Kidney epithelial cell (primary cell): ENCODE measurements around the gene BCL7A. TPM values are rescaled to one million over a fixed set of nuclear protein-coding genes. Genes with fewer than 3 reads are reported as not detected.

Experiments
- DNase-seq: peaks from one replicate; pipeline ENCODE4 v3.0.0-alpha.2; 2010; ENCODE audit warnings: low read depth
- H3K27me3 ChIP-seq: 2 replicates; pipeline ENCODE4 v1.6.0; 2011; ENCODE audit warnings: low read length; ENCODE audit not compliant: control insufficient read depth, insufficient read depth
- H3K36me3 ChIP-seq: 2 replicates; pipeline ENCODE4 v1.5.1; 2011; ENCODE audit warnings: low read length; ENCODE audit not compliant: control insufficient read depth, insufficient read depth
- H3K4me3 ChIP-seq: 2 replicates; pipeline ENCODE4 v1.5.1; 2011; ENCODE audit warnings: low read depth, mild to moderate bottlenecking, control low read depth, low read length
- total RNA-seq: library from RNA; depleted of rRNA; stranded (reverse); fragments of >200 nt; gene quantifications from 2 replicates; pipeline ENCODE4 v1.2.3, GENCODE V29; 2015
- TF ChIP-seq, protein P1 (sequence below): IDR thresholded peaks from 2 replicates; pipeline ENCODE4 v1.5.1; 2011; ENCODE audit warnings: mild to moderate bottlenecking, moderate library complexity, low read length, control low read depth, inconsistent platforms; ENCODE audit not compliant: insufficient read depth, poor library complexity, severe bottlenecking

BCL7A gene
- total RNA-seq, 1 donor from 2014 or later: 23.8 TPM

GRCh38 chr12:122045262-122045661, 23.6 kb downstream of the BCL7A start:
- H3K4me3 ChIP-seq: no peak overlapping the region
- peaks cover 2% of the 10 kb centered on the region for H3K36me3 ChIP-seq
- TF ChIP-seq, protein P1, sequence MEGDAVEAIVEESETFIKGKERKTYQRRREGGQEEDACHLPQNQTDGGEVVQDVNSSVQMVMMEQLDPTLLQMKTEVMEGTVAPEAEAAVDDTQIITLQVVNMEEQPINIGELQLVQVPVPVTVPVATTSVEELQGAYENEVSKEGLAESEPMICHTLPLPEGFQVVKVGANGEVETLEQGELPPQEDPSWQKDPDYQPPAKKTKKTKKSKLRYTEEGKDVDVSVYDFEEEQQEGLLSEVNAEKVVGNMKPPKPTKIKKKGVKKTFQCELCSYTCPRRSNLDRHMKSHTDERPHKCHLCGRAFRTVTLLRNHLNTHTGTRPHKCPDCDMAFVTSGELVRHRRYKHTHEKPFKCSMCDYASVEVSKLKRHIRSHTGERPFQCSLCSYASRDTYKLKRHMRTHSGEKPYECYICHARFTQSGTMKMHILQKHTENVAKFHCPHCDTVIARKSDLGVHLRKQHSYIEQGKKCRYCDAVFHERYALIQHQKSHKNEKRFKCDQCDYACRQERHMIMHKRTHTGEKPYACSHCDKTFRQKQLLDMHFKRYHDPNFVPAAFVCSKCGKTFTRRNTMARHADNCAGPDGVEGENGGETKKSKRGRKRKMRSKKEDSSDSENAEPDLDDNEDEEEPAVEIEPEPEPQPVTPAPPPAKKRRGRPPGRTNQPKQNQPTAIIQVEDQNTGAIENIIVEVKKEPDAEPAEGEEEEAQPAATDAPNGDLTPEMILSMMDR: no peak
- H3K27me3 ChIP-seq: no peaks in the 10 kb centered on the region
- DNase-seq: no peak

DNA sequence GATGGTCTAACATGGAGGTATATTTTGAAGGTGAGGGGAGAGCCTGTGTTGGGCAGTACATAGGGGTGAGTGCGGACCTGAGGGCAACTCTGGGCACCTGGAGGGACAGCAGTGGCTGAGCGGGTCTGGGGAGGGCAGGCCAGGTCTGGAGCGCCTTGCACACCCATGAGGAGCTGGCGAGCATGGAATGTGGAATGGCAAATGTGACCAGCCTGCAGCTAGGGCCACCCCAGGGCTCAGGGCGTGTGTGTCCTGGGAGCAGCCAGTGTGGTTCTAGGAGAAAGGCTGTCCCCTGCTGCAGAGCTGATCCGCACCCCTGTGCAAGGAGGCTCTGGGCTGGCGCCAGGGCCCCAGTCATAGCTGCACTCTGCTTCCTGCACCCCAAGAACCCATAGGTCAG, 24.5 kb downstream of the BCL7A start:
- peaks cover 2% of the 10 kb centered on the region for H3K36me3 ChIP-seq
- no peaks in the 10 kb centered on the region for H3K27me3 ChIP-seq
- TF ChIP-seq, protein P1: no peak
- DNase-seq: no peak
- no peak overlapping the region for H3K4me3 ChIP-seq

DNA sequence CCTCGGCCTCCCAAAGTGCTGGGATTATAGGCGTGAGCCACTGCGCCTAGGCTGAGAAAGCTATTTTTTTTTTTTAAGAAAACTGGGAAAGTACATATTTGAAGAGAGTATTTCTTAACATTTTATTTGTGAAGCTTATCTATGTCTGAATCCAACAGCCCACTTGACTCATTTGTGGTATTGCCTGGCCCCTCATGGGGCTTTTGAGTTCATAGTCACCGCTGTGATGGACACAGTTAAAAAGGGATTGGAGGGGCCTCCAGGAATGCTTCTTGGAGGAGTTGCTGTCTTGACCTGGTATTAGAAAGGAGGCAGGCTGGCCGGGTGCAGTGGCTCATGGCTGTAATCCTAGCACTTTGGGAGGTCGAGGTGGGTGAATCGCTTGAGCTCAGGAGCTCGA, 26.5 kb downstream of the BCL7A start:
- TF ChIP-seq, protein P1: no peak
- Histone ChIP-seq H3K27me3 (no peaks in the 10 kb centered on the region), H3K36me3 (peaks cover 2% of the 10 kb centered on the region), H3K4me3 (no peak overlapping the region)
- DNase-seq: no peak

- peaks cover 2% of the 10 kb centered on the region for H3K36me3 ChIP-seq
- no peak for DNase-seq
- no peaks in the 10 kb centered on the region for H3K27me3 ChIP-seq
- TF ChIP-seq, protein P1: no peak
- no peak overlapping the region for H3K4me3 ChIP-seq
These were observed 28.1 kb downstream of the BCL7A start for GRCh38 chr12:122049827-122050226.

GRCh38 chr12:122050706-122051105, 29.0 kb downstream of the BCL7A start:
- no peak overlapping the region for H3K4me3 ChIP-seq
- no peak for DNase-seq
- TF ChIP-seq, protein P1: no peak
- peaks cover 2% of the 10 kb centered on the region for H3K36me3 ChIP-seq
- no peaks in the 10 kb centered on the region for H3K27me3 ChIP-seq

DNA sequence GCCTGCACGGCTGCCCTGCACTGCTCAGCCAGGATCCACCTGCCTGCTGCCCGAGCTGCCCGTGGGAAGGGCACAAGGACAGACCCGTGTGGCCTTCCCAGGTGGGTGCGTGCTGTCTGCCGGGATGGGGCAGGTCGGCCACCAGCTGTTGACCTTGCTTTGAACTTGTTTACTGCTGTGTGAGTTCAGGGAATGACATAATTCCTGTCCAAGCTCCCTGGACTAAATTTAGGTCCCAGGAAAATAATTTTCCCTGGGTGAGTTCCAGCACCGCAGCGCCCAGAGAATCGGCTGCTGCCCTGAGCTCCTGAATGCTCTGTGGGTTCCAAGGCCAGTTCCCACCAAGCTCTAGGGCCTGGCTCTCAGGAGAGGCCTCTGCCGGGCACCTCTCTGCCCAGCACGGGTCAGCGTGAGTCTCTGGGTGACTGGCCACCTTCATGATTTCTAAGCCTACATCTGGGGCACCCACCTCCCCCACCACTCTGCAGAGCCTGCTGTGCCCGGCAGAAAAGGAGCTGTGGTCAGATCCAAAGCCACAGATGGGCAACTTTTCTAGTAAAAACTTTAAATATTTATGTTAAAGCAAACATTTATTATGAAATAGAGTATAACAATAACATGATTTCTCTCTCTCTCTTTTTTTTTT, 29.7 kb downstream of the BCL7A start:
- no peak overlapping the region for H3K4me3 ChIP-seq
- H3K36me3 ChIP-seq: peaks cover 1% of the 10 kb centered on the region
- TF ChIP-seq, protein P1: no peak
- DNase-seq: no peak
- H3K27me3 ChIP-seq: no peaks in the 10 kb centered on the region
